Measurements from ENCODE around the gene CACNB2. TPM values are rescaled to one million over a fixed set of nuclear protein-coding genes. Genes with fewer than 3 reads are reported as not detected.

Gene CACNB2
- total RNA-seq, 2 experiments from 2014 or later = not detected

GRCh38 chr10:18224626-18225445 is 84.6 kb downstream of the CACNB2 start:
- no peak for DNase-seq
- intact Hi-C loops (cut with micrococcal nuclease) = no loop called here
- Mint-ChIP-seq H3K36me3 (ENCODE audit: low read depth) (no peaks in the 10 kb centered on the region), H3K27me3 (ENCODE audit: low read depth) (peaks cover 3% of the 10 kb centered on the region), H3K4me1 (ENCODE audit: low read depth) (no peaks in the 10 kb centered on the region), H3K27ac (no peak overlapping the region), H3K9me3 (no peaks in the 10 kb centered on the region), H3K4me3 (no peak overlapping the region)
- CTCF ChIA-PET = no interaction called here

DNA sequence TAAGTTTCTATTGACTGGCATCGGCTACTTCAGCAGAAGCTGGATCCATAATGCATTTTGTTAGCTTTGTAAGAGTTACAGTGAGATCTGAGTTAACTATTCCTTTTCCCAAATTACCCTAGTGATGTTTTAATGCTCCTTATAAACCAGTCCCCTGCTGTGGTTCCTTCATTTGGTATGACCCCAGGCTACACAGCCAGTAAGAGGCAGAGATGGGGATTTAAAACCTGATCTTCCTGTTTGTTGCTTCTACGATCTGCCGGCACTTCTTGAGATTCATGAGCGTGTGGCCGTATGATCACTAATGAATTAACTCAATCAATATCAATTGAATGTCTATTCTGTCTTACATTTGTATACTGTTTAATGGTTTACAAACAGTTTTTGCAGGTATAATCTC is 86.1 kb downstream of the CACNB2 start:
- H3K27me3 Mint-ChIP-seq (ENCODE audit: low read depth) = peaks cover 3% of the 10 kb centered on the region
- no peak overlapping the region for H3K4me3 Mint-ChIP-seq
- intact Hi-C loops (cut with micrococcal nuclease) = no loop called here
- no peak overlapping the region for H3K27ac Mint-ChIP-seq
- no peaks in the 10 kb centered on the region for H3K36me3 Mint-ChIP-seq (ENCODE audit: low read depth)
- H3K9me3 Mint-ChIP-seq = no peaks in the 10 kb centered on the region
- no peaks in the 10 kb centered on the region for H3K4me1 Mint-ChIP-seq (ENCODE audit: low read depth)
- no peak for DNase-seq
- CTCF ChIA-PET = no interaction called here

DNA sequence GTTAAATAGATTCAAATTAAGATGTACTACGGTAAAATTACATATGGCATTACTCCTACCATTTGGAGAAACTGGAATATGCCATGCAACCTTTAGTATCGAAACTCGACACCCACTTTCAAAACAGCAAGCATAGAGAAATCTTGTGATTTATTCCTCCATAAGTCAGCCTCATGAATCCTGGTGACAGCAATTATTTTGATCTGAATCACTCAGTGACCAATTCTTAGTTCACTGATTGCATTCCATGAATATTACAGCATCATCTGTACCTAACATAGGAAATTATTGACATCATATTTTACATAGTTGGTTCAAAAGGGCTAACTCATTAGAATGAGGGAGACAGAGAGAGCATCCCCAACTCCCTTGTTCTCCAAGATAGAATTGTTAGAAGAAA is 89.6 kb downstream of the CACNB2 start:
- Mint-ChIP-seq H3K4me1 (ENCODE audit: low read depth) (no peaks in the 10 kb centered on the region), H3K36me3 (ENCODE audit: low read depth) (no peaks in the 10 kb centered on the region), H3K27me3 (ENCODE audit: low read depth) (peaks cover 3% of the 10 kb centered on the region), H3K9me3 (no peaks in the 10 kb centered on the region), H3K4me3 (no peak overlapping the region), H3K27ac (no peak overlapping the region)
- CTCF ChIA-PET = no interaction called here
- intact Hi-C loops (cut with micrococcal nuclease) = no loop called here
- no peak for DNase-seq

GRCh38 chr10:18230794-18231193 is 90.6 kb downstream of the CACNB2 start:
- Mint-ChIP-seq H3K4me3 (no peak overlapping the region), H3K4me1 (ENCODE audit: low read depth) (no peaks in the 10 kb centered on the region), H3K9me3 (no peaks in the 10 kb centered on the region), H3K27ac (no peak overlapping the region), H3K27me3 (ENCODE audit: low read depth) (peaks cover 3% of the 10 kb centered on the region), H3K36me3 (ENCODE audit: low read depth) (no peaks in the 10 kb centered on the region)
- DNase-seq = no peak
- intact Hi-C loops (cut with micrococcal nuclease) = no loop called here
- CTCF ChIA-PET = no interaction called here

DNA sequence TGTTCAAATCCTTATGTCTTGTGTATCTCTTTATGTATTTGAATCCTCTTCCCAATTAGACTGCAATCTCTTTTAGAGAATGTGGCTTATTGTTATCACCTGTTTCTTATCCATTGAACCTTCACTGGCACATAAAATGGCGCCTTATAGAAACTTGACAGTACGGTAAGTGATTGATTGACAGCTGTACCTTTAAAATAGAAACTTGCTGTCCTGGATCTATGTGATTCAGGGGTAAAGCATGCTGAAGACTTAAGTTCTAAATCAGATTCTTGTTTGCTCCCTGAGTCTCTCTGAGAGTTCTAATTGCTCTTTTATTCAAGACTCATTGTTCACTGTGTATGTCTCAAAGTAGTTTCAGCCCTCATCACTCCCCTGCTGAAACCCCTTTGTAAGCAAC is 91.3 kb downstream of the CACNB2 start:
- DNase-seq = no peak
- H3K27ac Mint-ChIP-seq = no peak overlapping the region
- intact Hi-C loops (cut with micrococcal nuclease) = no loop called here
- H3K4me3 Mint-ChIP-seq = no peak overlapping the region
- H3K36me3 Mint-ChIP-seq (ENCODE audit: low read depth) = no peaks in the 10 kb centered on the region
- H3K9me3 Mint-ChIP-seq = no peaks in the 10 kb centered on the region
- H3K4me1 Mint-ChIP-seq (ENCODE audit: low read depth) = no peaks in the 10 kb centered on the region
- H3K27me3 Mint-ChIP-seq (ENCODE audit: low read depth) = peaks cover 3% of the 10 kb centered on the region
- CTCF ChIA-PET = no interaction called here

DNA sequence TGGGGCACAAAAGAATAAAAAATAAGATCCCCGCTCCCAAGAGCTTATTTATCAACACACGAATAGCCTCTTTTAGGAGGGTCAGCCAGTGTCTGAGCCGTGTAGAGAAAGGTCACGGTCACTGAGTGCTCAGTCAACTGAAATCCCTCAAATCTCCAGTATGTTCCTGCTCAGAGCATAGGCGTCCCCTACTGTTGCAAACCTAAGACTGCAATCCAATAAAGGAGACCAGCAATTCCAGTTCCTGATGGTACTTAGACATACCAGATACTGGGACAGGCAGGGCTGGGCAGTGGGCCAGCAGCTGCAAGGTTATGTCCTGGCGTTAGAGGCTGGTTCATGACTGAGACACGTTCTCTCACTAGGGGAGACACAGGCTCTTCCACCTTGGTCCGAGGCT is 93.6 kb downstream of the CACNB2 start:
- intact Hi-C loops (cut with micrococcal nuclease) = no loop called here
- Mint-ChIP-seq H3K27ac (no peak overlapping the region), H3K27me3 (ENCODE audit: low read depth) (no peaks in the 10 kb centered on the region), H3K36me3 (ENCODE audit: low read depth) (no peaks in the 10 kb centered on the region), H3K4me1 (ENCODE audit: low read depth) (no peaks in the 10 kb centered on the region), H3K4me3 (no peak overlapping the region), H3K9me3 (no peaks in the 10 kb centered on the region)
- no peak for DNase-seq
- CTCF ChIA-PET = no interaction called here

DNA sequence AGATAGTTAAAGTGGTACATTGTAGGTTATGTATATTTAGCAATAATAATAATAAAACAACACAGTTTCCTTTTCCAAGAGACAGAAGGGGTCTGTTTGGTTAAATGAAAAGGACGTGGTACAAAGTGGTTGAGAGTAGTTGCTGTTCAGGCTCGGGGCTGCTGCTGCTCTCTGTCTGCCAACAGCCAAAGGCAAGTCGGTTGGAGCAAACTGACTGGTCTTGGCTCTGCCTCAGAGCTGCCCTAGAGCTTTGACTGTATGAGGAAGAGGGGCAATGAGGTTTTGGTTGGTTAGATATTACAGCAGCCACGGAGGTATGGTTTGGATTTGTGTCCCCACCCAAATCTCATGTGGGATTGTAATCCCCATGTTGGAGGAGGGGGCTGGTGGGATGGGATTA is 95.3 kb downstream of the CACNB2 start:
- H3K4me3 Mint-ChIP-seq = no peak overlapping the region
- no peaks in the 10 kb centered on the region for H3K9me3 Mint-ChIP-seq
- H3K4me1 Mint-ChIP-seq (ENCODE audit: low read depth) = no peaks in the 10 kb centered on the region
- no peak overlapping the region for H3K27ac Mint-ChIP-seq
- CTCF ChIA-PET = no interaction called here
- intact Hi-C loops (cut with micrococcal nuclease) = loop anchor here (5.0 kb wide), 1 partner anchor 388 kb away; no protein-coding TSS in a partner anchor
- DNase-seq = no peak
- H3K27me3 Mint-ChIP-seq (ENCODE audit: low read depth) = peaks cover 3% of the 10 kb centered on the region
- H3K36me3 Mint-ChIP-seq (ENCODE audit: low read depth) = no peaks in the 10 kb centered on the region

GRCh38 chr10:18236756-18237155 is 96.5 kb downstream of the CACNB2 start:
- CTCF ChIA-PET = no interaction called here
- H3K4me3 Mint-ChIP-seq = no peak overlapping the region
- DNase-seq = no peak
- H3K9me3 Mint-ChIP-seq = no peaks in the 10 kb centered on the region
- H3K4me1 Mint-ChIP-seq (ENCODE audit: low read depth) = no peaks in the 10 kb centered on the region
- H3K27me3 Mint-ChIP-seq (ENCODE audit: low read depth) = peaks cover 5% of the 10 kb centered on the region
- H3K36me3 Mint-ChIP-seq (ENCODE audit: low read depth) = no peaks in the 10 kb centered on the region
- intact Hi-C loops (cut with micrococcal nuclease) = loop anchor here (5.0 kb wide), 1 partner anchor 389 kb away; no protein-coding TSS in a partner anchor
- no peak overlapping the region for H3K27ac Mint-ChIP-seq

DNA sequence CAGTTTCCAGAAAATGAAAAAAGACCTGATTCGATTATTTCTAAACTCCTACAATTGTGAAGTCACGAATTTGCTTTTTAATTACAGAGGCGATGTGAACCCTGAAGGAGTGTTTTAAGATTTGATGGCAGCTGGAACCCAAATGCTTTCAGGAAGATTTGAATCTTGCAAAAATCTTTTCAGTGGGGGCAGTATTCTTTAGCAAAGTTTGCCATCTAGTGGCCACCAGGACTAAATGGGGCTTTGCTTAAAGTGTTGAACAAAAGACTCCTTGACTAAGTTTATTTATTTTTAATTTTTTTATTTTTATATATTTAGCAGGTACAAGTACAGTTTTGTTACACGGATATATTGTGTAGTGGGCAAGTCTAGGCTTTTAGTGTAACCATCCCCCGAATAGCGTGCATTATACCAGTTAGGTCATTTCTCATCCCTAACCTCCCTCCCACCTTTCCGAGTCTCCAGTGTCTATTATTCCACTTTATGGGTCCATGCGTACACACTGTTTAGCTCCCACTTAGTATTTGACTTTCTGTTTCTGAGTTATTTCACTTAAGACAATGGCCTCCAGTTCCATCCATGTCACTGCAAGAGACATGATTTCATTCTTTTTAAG is 98.8 kb downstream of the CACNB2 start:
- intact Hi-C loops (cut with micrococcal nuclease) = loop anchor here (1.0 to 5.0 kb wide), 3 partner anchors 392 to 632 kb away; no protein-coding TSS in a partner anchor
- H3K4me1 Mint-ChIP-seq (ENCODE audit: low read depth) = no peaks in the 10 kb centered on the region
- H3K27ac Mint-ChIP-seq = no peak overlapping the region
- CTCF ChIA-PET = interaction anchor here (0.6 to 0.9 kb wide), 5 partner anchors 19 to 1240 kb away, joined by 3 to 4 read pairs (median 3); no protein-coding TSS in a partner anchor
- no peaks in the 10 kb centered on the region for H3K36me3 Mint-ChIP-seq (ENCODE audit: low read depth)
- peak; percentile 10 for DNase-seq
- H3K27me3 Mint-ChIP-seq (ENCODE audit: low read depth) = peaks cover 5% of the 10 kb centered on the region
- no peak overlapping the region for H3K4me3 Mint-ChIP-seq
- H3K9me3 Mint-ChIP-seq = no peaks in the 10 kb centered on the region

DNA sequence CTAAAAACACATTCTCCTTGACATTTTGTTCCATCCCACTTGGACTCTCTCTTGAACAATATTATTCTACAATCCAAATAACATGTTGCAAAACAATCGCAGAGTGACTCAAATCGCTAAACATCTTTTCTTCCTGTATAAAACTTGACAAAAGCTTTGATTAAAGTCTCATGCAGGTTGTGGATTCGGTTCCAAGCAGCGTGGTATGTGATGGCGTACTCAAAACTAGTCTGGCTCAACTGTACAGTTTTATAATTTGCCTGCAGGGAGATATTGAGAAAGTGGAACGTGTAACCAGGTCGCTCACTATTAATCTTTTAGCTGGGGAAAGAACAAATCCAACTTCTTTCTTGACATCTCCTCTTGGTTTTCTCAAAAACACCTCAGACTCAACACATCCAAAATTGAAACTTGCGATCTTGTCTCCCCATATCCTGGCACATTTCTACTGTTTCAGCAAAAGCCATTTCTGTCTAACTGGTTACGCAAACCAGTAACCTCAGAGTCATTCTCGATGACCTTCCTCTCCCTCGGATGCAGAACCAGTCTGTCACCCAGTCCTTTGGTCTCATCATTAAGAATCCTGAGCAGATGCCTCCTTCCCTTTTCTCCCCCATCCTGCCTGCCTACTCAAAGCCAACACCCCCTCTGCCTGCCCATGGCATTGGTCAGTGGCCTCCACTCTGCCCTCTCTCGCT is 100.1 kb downstream of the CACNB2 start:
- intact Hi-C loops (cut with micrococcal nuclease) = no loop called here
- peaks cover 5% of the 10 kb centered on the region for H3K27me3 Mint-ChIP-seq (ENCODE audit: low read depth)
- CTCF ChIA-PET = interaction anchor here (1.2 kb wide), 1 partner anchor 250 kb away, joined by 3 read pairs; no protein-coding TSS in a partner anchor
- no peaks in the 10 kb centered on the region for H3K4me1 Mint-ChIP-seq (ENCODE audit: low read depth)
- no peak for DNase-seq
- H3K36me3 Mint-ChIP-seq (ENCODE audit: low read depth) = no peaks in the 10 kb centered on the region
- H3K27ac Mint-ChIP-seq = no peak overlapping the region
- no peak overlapping the region for H3K4me3 Mint-ChIP-seq
- no peaks in the 10 kb centered on the region for H3K9me3 Mint-ChIP-seq

DNA sequence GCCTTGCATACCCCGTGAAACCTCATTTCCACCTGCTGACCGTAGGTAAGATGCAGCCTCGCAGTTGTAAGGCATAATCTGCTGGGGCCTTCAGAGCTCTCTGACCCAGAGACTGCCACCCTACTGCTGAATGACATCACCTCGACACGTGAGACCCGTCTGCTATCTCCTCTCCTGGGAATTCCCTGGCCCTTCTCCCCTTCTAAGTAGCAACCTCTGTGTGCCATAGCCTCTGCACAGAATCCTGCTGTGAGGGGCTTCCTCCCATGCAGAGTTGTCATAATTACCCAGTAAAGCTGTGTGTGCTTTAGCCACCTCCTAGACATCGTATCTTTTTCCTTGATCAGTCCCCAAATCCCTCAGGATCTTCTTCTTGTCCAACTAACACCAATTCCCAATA is 106.7 kb downstream of the CACNB2 start:
- Mint-ChIP-seq H3K4me3 (no peak overlapping the region), H3K27me3 (ENCODE audit: low read depth) (peaks cover 4% of the 10 kb centered on the region), H3K36me3 (ENCODE audit: low read depth) (no peaks in the 10 kb centered on the region), H3K27ac (no peak overlapping the region), H3K9me3 (no peaks in the 10 kb centered on the region), H3K4me1 (ENCODE audit: low read depth) (no peaks in the 10 kb centered on the region)
- CTCF ChIA-PET = no interaction called here
- intact Hi-C loops (cut with micrococcal nuclease) = no loop called here
- no peak for DNase-seq

DNA sequence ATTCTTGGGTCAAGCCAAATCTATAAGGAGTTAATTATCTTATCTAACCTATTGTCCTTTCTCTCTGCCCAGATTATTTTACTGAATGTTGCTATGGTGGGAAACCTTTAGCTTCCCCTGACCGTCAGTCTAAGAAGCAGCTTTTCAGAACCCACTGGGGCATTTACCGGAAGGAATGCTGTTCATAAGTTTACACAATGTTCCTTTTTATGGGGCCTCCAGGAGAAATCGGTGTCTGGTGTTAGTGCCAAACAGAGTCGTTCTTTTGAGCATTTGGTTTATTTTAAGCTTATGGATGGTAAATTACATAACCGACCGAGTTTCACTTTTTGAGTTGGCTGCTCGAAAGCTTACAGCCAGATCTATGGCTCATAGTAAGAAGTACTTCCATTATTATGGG is 111.9 kb downstream of the CACNB2 start:
- Mint-ChIP-seq H3K36me3 (ENCODE audit: low read depth) (no peaks in the 10 kb centered on the region), H3K4me3 (no peak overlapping the region), H3K27ac (no peak overlapping the region), H3K27me3 (ENCODE audit: low read depth) (peaks cover 10% of the 10 kb centered on the region), H3K4me1 (ENCODE audit: low read depth) (no peaks in the 10 kb centered on the region), H3K9me3 (no peaks in the 10 kb centered on the region)
- intact Hi-C loops (cut with micrococcal nuclease) = no loop called here
- no peak for DNase-seq
- CTCF ChIA-PET = no interaction called here

All from activated naive CD4-positive, alpha-beta T cell treated with anti-CD3 and anti-CD28 coated beads for 36 hours (primary cell).